ENCODE data around the gene OR52H1.

The OR52H1 gene

DNA sequence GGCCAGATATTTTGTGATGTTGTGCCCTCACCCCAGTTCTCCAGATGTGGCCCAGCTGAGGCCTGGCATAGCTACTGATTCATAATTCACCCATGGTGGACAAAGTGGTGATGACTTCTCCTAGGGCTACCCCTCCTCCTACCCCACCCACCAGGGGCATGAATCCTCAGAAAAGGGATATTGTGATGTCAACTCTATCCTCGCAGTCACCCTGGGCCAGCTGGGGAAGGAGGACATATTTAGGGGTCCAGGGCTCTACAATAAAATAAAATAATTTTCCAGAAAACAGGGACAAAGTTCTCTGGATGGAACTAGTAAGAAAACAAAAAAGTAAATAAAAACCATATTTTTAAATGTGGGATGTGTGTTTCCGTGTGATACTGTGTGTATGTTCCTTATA is 31.7 kb downstream of the OR52H1 start, which contains the start of gene UBQLNL:
Gene UBQLNL (minus strand): TSS at position 101 of the 400 bp plus-strand sequence. CDS start 258 bp downstream, outside the sequence.
- TF ChIP-seq, protein P1, sequence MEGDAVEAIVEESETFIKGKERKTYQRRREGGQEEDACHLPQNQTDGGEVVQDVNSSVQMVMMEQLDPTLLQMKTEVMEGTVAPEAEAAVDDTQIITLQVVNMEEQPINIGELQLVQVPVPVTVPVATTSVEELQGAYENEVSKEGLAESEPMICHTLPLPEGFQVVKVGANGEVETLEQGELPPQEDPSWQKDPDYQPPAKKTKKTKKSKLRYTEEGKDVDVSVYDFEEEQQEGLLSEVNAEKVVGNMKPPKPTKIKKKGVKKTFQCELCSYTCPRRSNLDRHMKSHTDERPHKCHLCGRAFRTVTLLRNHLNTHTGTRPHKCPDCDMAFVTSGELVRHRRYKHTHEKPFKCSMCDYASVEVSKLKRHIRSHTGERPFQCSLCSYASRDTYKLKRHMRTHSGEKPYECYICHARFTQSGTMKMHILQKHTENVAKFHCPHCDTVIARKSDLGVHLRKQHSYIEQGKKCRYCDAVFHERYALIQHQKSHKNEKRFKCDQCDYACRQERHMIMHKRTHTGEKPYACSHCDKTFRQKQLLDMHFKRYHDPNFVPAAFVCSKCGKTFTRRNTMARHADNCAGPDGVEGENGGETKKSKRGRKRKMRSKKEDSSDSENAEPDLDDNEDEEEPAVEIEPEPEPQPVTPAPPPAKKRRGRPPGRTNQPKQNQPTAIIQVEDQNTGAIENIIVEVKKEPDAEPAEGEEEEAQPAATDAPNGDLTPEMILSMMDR (IDR thresholded peaks at IDR 0.05; ENCODE audit: extremely low read depth, missing control alignments): no peak
- no peak for DNase-seq (ENCODE audit: low spot score)

GRCh38 chr11:5514841-5515240 is 33.5 kb downstream of the OR52H1 start:
- TF ChIP-seq, protein P1 (IDR thresholded peaks at IDR 0.05; ENCODE audit: extremely low read depth, missing control alignments): no peak
- no peak for DNase-seq (ENCODE audit: low spot score)

DNA sequence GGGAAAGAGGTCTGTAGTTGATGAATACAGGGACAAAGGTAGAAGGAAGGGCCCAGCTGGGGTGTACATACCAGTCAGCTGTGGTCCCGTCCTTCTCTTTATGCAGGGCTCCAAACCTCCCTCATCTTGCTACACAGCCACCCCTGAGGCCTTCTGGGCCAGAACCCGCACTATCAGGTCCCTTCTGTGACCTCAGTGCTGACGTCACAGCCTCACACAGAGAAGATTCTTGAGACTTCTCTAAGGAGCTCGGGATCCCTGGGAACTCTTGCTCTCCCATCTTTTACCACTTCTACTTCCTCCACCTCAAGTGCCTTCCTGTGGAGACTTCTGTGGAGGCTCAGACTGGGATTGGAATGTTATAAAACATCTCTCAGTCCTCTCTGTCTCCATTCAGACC is 38.5 kb downstream of the OR52H1 start, which contains the start of gene UBQLN3:
Gene UBQLN3 (minus strand): TSS at position 155 of the 400 bp plus-strand sequence. CDS start 399 bp downstream, outside the sequence.
- DNase-seq (ENCODE audit: low spot score): no peak
- TF ChIP-seq, protein P1 (IDR thresholded peaks at IDR 0.05; ENCODE audit: extremely low read depth, missing control alignments): no peak

- TF ChIP-seq, protein P1 (IDR thresholded peaks at IDR 0.05; ENCODE audit: extremely low read depth, missing control alignments): no peak
- DNase-seq (ENCODE audit: low spot score): no peak
These were observed 39.7 kb downstream of the OR52H1 start for GRCh38 chr11:5508605-5509004.

DNA sequence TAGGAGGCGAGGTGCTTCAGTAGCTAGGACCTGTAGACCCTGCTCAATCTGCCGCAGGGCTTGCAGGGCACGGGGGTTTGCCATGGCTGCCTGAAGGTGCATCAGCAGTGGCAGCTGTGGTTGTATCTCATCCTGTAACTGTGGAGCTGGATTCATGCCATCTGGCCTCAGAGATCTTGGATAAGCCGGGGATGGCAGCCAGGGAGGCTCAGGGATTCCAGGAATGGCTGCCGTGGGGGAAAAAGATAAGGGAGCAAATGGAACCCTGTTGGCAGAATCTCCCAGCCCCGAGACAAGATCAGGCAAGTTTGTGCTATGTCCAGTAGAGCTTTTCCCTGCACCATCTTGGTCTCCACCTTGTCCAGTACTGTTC is 40.4 kb downstream of the OR52H1 start:
- TF ChIP-seq, protein P1 (IDR thresholded peaks at IDR 0.05; ENCODE audit: extremely low read depth, missing control alignments): no peak
- no peak for DNase-seq (ENCODE audit: low spot score)

DNA sequence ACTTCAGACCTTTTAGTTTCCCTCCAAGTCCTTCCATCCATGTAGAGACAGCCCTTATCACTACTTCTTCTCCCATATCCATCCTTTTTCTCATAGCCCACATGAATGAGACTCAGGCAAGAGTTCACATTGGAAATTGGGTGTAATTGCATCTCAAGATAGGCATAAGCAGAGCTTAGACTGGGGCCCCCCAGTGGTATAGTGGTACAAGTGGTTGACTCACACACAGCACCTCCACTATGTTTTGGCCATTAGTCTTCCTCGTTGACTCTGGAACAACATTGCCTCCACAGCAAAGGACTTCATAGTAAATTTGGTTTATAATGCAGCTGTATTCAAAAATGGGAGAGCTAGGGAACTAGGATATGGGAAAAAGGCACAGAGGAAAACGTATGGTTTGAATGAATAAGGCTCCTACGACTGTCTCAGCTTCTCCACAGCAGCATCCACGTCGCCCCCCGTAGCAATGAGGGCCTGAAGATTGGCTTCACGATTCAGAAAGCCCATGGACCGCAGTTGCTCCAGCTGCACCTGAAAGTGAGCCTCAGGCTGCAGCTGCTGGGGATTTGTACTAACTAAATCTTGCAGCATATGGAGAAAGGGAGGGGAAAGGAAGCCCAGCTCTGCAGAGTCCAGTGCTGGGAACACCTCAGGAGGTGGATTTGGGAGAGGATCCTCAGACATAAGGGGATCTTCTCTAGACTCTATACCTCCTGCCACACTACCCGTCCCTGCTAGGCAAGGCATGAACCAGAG is 41.0 kb downstream of the OR52H1 start:
- no peak for DNase-seq (ENCODE audit: low spot score)
- TF ChIP-seq, protein P1 (IDR thresholded peaks at IDR 0.05; ENCODE audit: extremely low read depth, missing control alignments): no peak

GRCh38 chr11:5505363-5506048 is 42.8 kb downstream of the OR52H1 start:
- TF ChIP-seq, protein P1 (IDR thresholded peaks at IDR 0.05; ENCODE audit: extremely low read depth, missing control alignments): no peak
- DNase-seq (ENCODE audit: low spot score): no peak

Measured in GM20000 (cell line).